SK-N-SH (cell line): ENCODE measurements around the gene PIAS2. TPM values are rescaled to one million over a fixed set of nuclear protein-coding genes. Genes with fewer than 3 reads are reported as not detected.

Source experiments
- CTCF ChIA-PET: fragments of 300-600, 350-600 bp; formaldehyde crosslinking; extraction: SDS; loops from one replicate; lab custom pipeline; 2021; lab: Yijun Ruan, JAX
- POLR2A ChIA-PET: fragments of 350-600 bp; sonication (Branson Sonifier 250); formaldehyde crosslinking; extraction: SDS; loops from one replicate; lab custom pipeline; 2020; ENCODE audit warnings: antibody characterized with exemption, inconsistent platforms; lab: Yijun Ruan, JAX
- DNase-seq: peaks from one replicate; pipeline ENCODE4 v3.0.0; 2012
- H2AFZ ChIP-seq: fragments of 200-600 bp; sonication (generic); 2 replicates; pipeline ENCODE4 v1.8.1; 2016; ENCODE audit warnings: antibody characterized with exemption, mild to moderate bottlenecking, low read depth
- H3F3A ChIP-seq: fragments of 200-600 bp; sonication (generic); replicated peaks from 2 replicates; pipeline ENCODE3; 2016; ENCODE audit warnings: antibody characterized with exemption, mild to moderate bottlenecking; ENCODE audit not compliant: insufficient read depth
- H3K27ac ChIP-seq, 2 experiments: fragments of 200-500 bp in 1 of 2; fragments of 200-600 bp in 1 of 2; sonication (Bioruptor generic) in 1 of 2; sonication (generic), shearing (Covaris generic) in 1 of 2; 2 replicates each; pipeline versions ENCODE4 v1.5.1 to v1.6.1; 2014 to 2016; ENCODE audit warnings: low read depth in 2 of 2, inconsistent platforms in 1 of 2, low read length in 1 of 2, mild to moderate bottlenecking in 1 of 2, mixed read lengths in 1 of 2
- H3K27me3 ChIP-seq: fragments of 200-600 bp; sonication (generic), shearing (Covaris generic); 2 replicates; pipeline ENCODE4 v1.6.1; 2016; ENCODE audit warnings: mixed run types; ENCODE audit not compliant: insufficient read depth
- H3K36me3 ChIP-seq, 2 experiments: fragments of 200-500 bp in 1 of 2; fragments of 200-600 bp in 1 of 2; sonication (Bioruptor generic) in 1 of 2; sonication (generic) in 1 of 2; replicated peaks in 1 of 2; 2 replicates each; pipeline versions ENCODE3 to v1.5.1; 2014 to 2016; ENCODE audit warnings: low read length in 1 of 2, mild to moderate bottlenecking in 1 of 2; ENCODE audit not compliant: insufficient read depth in 2 of 2, control insufficient read depth in 1 of 2
- H3K4me1 ChIP-seq, 2 experiments: fragments of 200-500 bp in 1 of 2; fragments of 200-600 bp in 1 of 2; sonication (Bioruptor generic) in 1 of 2; sonication (generic), shearing (Covaris generic) in 1 of 2; 2 replicates each; pipeline versions ENCODE4 v1.5.1 to v1.6.1; 2014 to 2016; ENCODE audit warnings: low read depth in 1 of 2, low read length in 1 of 2, mixed run types in 1 of 2; ENCODE audit not compliant: insufficient read depth in 2 of 2, control insufficient read depth in 1 of 2
- H3K4me2 ChIP-seq: fragments of 200-600 bp; sonication (generic), shearing (Covaris generic); 2 replicates; pipeline ENCODE4 v1.6.1; 2017; ENCODE audit warnings: mixed run types
- H3K4me3 ChIP-seq, 2 experiments: fragments of 200-500 bp in 1 of 2; fragments of 200-600 bp in 1 of 2; sonication (Bioruptor generic) in 1 of 2; sonication (generic), shearing (Covaris generic) in 1 of 2; 2 replicates each; pipeline versions ENCODE4 v1.5.1 to v1.8.1; 2014 to 2016; ENCODE audit warnings: low read depth in 2 of 2, inconsistent platforms in 1 of 2, low read length in 1 of 2, mild to moderate bottlenecking in 1 of 2, mixed read lengths in 1 of 2, moderate library complexity in 1 of 2
- H3K79me2 ChIP-seq: fragments of 200-600 bp; sonication (generic); 2 replicates; pipeline ENCODE4 v1.8.1; 2017; ENCODE audit warnings: mild to moderate bottlenecking; ENCODE audit not compliant: insufficient read depth
- H3K9ac ChIP-seq: fragments of 200-600 bp; sonication (generic); 2 replicates; pipeline ENCODE4 v1.6.1; 2017; ENCODE audit warnings: mixed run types
- H3K9me2 ChIP-seq: fragments of 200-600 bp; sonication (generic); 2 replicates; pipeline ENCODE4 v1.6.1; 2017; ENCODE audit warnings: mixed run types
- H3K9me3 ChIP-seq: fragments of 200-600 bp; sonication (generic); 2 replicates; pipeline ENCODE4 v1.6.1; 2017; ENCODE audit warnings: mixed run types, mild to moderate bottlenecking, moderate library complexity
- H4K20me1 ChIP-seq: fragments of 200-600 bp; sonication (generic); 2 replicates; pipeline ENCODE4 v1.6.1; 2017; ENCODE audit warnings: mild to moderate bottlenecking, mixed run types; ENCODE audit not compliant: insufficient read depth
- CTCF ChIP-seq: fragments of 200-600 bp; sonication (generic); IDR thresholded peaks from 2 replicates; pipeline ENCODE4 v1.6.1; 2017; ENCODE audit warnings: antibody characterized with exemption, mild to moderate bottlenecking, moderate library complexity
- ELF1 ChIP-seq: IDR thresholded peaks from 2 replicates; pipeline ENCODE4 v1.4.0; 2012
- EP300 ChIP-seq, 2 experiments: IDR thresholded peaks; 2 replicates each; pipeline versions ENCODE4 v1.4.0 to v1.6.1; 2012; ENCODE audit warnings: borderline replicate concordance in 1 of 2, low read depth in 1 of 2, low read length in 1 of 2
- EZH2phosphoT487 ChIP-seq: fragments of 200-600 bp; sonication (generic); IDR thresholded peaks from 2 replicates; pipeline ENCODE4 v1.6.1; 2017; ENCODE audit warnings: low read depth, mixed run types, mild to moderate bottlenecking, antibody characterized with exemption, moderate library complexity, borderline replicate concordance
- FOXJ3 ChIP-seq: sonication (generic); formaldehyde crosslinking; IDR thresholded peaks from 2 replicates; pipeline ENCODE4 v1.5.1; 2020; ENCODE audit warnings: mild to moderate bottlenecking, missing genetic modification reagents
- FOXM1 ChIP-seq: IDR thresholded peaks from 2 replicates; pipeline ENCODE4 v1.4.0; 2012; ENCODE audit warnings: low read depth, mild to moderate bottlenecking
- GABPA ChIP-seq: IDR thresholded peaks from 2 replicates; pipeline ENCODE4 v1.4.0; 2012; ENCODE audit warnings: low read depth, mild to moderate bottlenecking
- GATA2 ChIP-seq: sonication (generic); formaldehyde crosslinking; IDR thresholded peaks from 2 replicates; pipeline ENCODE4 v1.5.0; 2020; ENCODE audit warnings: mild to moderate bottlenecking, missing genetic modification reagents
- MEF2A ChIP-seq: IDR thresholded peaks from 2 replicates; pipeline ENCODE4 v1.4.0; 2012; ENCODE audit warnings: low read depth, borderline replicate concordance
- MXI1 ChIP-seq: IDR thresholded peaks from 2 replicates; pipeline ENCODE4 v1.6.1; 2012; ENCODE audit warnings: mild to moderate bottlenecking, low read depth, low read length, improper control_type of control experiment
- NFIC ChIP-seq: IDR thresholded peaks from 2 replicates; pipeline ENCODE4 v1.4.0; 2012; ENCODE audit warnings: borderline replicate concordance
- NRF1 ChIP-seq: IDR thresholded peaks from 2 replicates; pipeline ENCODE4 v1.6.1; 2012; ENCODE audit warnings: low read depth, mild to moderate bottlenecking, low read length
- REST ChIP-seq: IDR thresholded peaks from 2 replicates; pipeline ENCODE4 v1.6.1; 2012; ENCODE audit warnings: mild to moderate bottlenecking, low read depth, low read length, moderate library complexity
- RXRA ChIP-seq: IDR thresholded peaks from 2 replicates; pipeline ENCODE4 v1.4.0; 2012; ENCODE audit warnings: low read depth, mild to moderate bottlenecking, borderline replicate concordance
- SIN3A ChIP-seq: IDR thresholded peaks from 2 replicates; pipeline ENCODE4 v1.6.1; 2012; ENCODE audit warnings: low read depth, mild to moderate bottlenecking, low read length, moderate library complexity, borderline replicate concordance
- SMC3 ChIP-seq: IDR thresholded peaks from 2 replicates; pipeline ENCODE4 v1.6.1; 2012; ENCODE audit warnings: low read depth, low read length, improper control_type of control experiment
- TCF12 ChIP-seq: IDR thresholded peaks from 2 replicates; pipeline ENCODE4 v1.4.0; 2012
- TEAD4 ChIP-seq: IDR thresholded peaks from 2 replicates; pipeline ENCODE4 v1.4.0; 2012; ENCODE audit warnings: mild to moderate bottlenecking, borderline replicate concordance; ENCODE audit not compliant: insufficient read depth
- USF2 ChIP-seq: fragments of 150-350 bp; IDR thresholded peaks from 2 replicates; pipeline ENCODE4 v1.6.1; 2017; ENCODE audit warnings: antibody characterized with exemption, low read length, low read depth, borderline replicate concordance
- YY1 ChIP-seq: IDR thresholded peaks from 2 replicates; pipeline ENCODE4 v1.4.0; 2012; ENCODE audit warnings: low read depth, mild to moderate bottlenecking
- ZBTB33 ChIP-seq: IDR thresholded peaks from 2 replicates; pipeline ENCODE4 v1.4.0; 2012; ENCODE audit warnings: low read depth, borderline replicate concordance
- WGBS: methylation state at CpG from one replicate; pipeline ENCODE4 v1.1.6; 2017; ENCODE audit warnings: low lambda C conversion rate; 5-methylcytosine and 5-hydroxymethylcytosine counted together
- polyA plus RNA-seq, 3 experiments: library from polyadenylated mRNA; depleted of rRNA; stranded (reverse); fragments of >200 nt; gene quantifications; 2 replicates each; pipeline ENCODE4 v1.2.3, GENCODE V29; 2012

PIAS2 gene
- polyA plus RNA-seq, 1 of the 3 experiments (the other 2 are of a cell fraction) = 9.0 TPM

- DNase-seq = no peak
- ChIA-PET POLR2A (no interaction called here), CTCF (interaction anchor here (0.6 to 0.7 kb wide), 2 partner anchors 87 to 118 kb away, joined by 3 read pairs; no protein-coding TSS in a partner anchor)
- H3K4me1 ChIP-seq = peaks cover 0 to 3% of the 10 kb centered on the region in 2 experiments; a peak in 1 of 4 replicates
- H3K27ac ChIP-seq = no peak overlapping the region
- no peaks in the 10 kb centered on the region for H3K36me3 ChIP-seq
- TF ChIP-seq YY1 (no peak), EZH2phosphoT487 (no peak), MEF2A (no peak), SMC3 (no peak), SIN3A (no peak), TEAD4 (no peak), REST (no peak), NRF1 (no peak), TCF12 (no peak), MXI1 (no peak), RXRA (no peak)
- peaks cover 96% of the 10 kb centered on the region for H3K79me2 ChIP-seq
- H3K4me2 ChIP-seq = no peak overlapping the region
- 0 out of 2 replicates have a peak, but pooled peaks cover 4% of the 10 kb centered on the region for H3K9me3 ChIP-seq
- H4K20me1 ChIP-seq = peaks cover 7% of the 10 kb centered on the region; the same call in 1 of the 2 replicates
- H3K4me3 ChIP-seq = no peak overlapping the region
- H3K9ac ChIP-seq = no peak overlapping the region
- 97% methylated on average over 3 of the region's 3 CpGs for WGBS
- H2AFZ ChIP-seq = no peak overlapping the region
- H3K27me3 ChIP-seq = no peaks in the 10 kb centered on the region
- H3K9me2 ChIP-seq = no peaks in the 10 kb centered on the region
- H3F3A ChIP-seq = no peaks in the 10 kb centered on the region
Measured at GRCh38 chr18:46909497-46909896, 7.8 kb downstream of the PIAS2 start.

GRCh38 chr18:46903406-46903805 lies 13.9 kb downstream of the PIAS2 start:
- Histone ChIP-seq H3K27ac (no peak overlapping the region), H4K20me1 (no peaks in the 10 kb centered on the region), H3K4me1 (no peaks in the 10 kb centered on the region), H3K9me3 (0 out of 2 replicates have a peak, but pooled peaks cover 4% of the 10 kb centered on the region), H3K9ac (no peak overlapping the region), H3K9me2 (no peaks in the 10 kb centered on the region), H3K4me3 (no peak overlapping the region), H3K27me3 (no peaks in the 10 kb centered on the region), H3K36me3 (no peaks in the 10 kb centered on the region), H3F3A (no peaks in the 10 kb centered on the region), H3K79me2 (peaks cover 90% of the 10 kb centered on the region), H3K4me2 (no peak overlapping the region), H2AFZ (no peak overlapping the region)
- DNase-seq = no peak
- WGBS = 95% methylated on average over 3 of the region's 3 CpGs
- POLR2A ChIA-PET = no interaction called here
- CTCF ChIA-PET = no interaction called here
- TF ChIP-seq ELF1 = no peak
- no peak for TF ChIP-seq FOXJ3 (CRISPR knock-in tag)
- no peak for TF ChIP-seq USF2
- no peak for TF ChIP-seq ZBTB33
- no peak for TF ChIP-seq GABPA
- no peak for TF ChIP-seq EZH2phosphoT487
- no peak for TF ChIP-seq GATA2
- no peak for TF ChIP-seq NRF1
- no peak for TF ChIP-seq EP300 (IDR thresholded peaks at IDR 0.05; ENCODE audit: borderline replicate concordance in 1 of 2, low read depth in 1 of 2, low read length in 1 of 2)
- TF ChIP-seq NFIC = no peak
- no peak for TF ChIP-seq CTCF
- TF ChIP-seq FOXM1 = no peak
- TF ChIP-seq MEF2A = no peak
- TF ChIP-seq SMC3 = no peak
